SK-N-SH (cell line): ENCODE measurements around the gene RGS14. TPM values are rescaled to one million over a fixed set of nuclear protein-coding genes. Genes with fewer than 3 reads are reported as not detected.

Source experiments
- CTCF ChIA-PET: fragments of 300-600, 350-600 bp; formaldehyde crosslinking; extraction: SDS; loops from one replicate; lab custom pipeline; 2021; lab: Yijun Ruan, JAX
- POLR2A ChIA-PET: fragments of 350-600 bp; sonication (Branson Sonifier 250); formaldehyde crosslinking; extraction: SDS; loops from one replicate; lab custom pipeline; 2020; ENCODE audit warnings: antibody characterized with exemption, inconsistent platforms; lab: Yijun Ruan, JAX
- DNase-seq: peaks from one replicate; pipeline ENCODE4 v3.0.0; 2012
- H2AFZ ChIP-seq: fragments of 200-600 bp; sonication (generic); 2 replicates; pipeline ENCODE4 v1.8.1; 2016; ENCODE audit warnings: antibody characterized with exemption, mild to moderate bottlenecking, low read depth
- H3F3A ChIP-seq: fragments of 200-600 bp; sonication (generic); replicated peaks from 2 replicates; pipeline ENCODE3; 2016; ENCODE audit warnings: antibody characterized with exemption, mild to moderate bottlenecking; ENCODE audit not compliant: insufficient read depth
- H3K27ac ChIP-seq, 2 experiments: fragments of 200-500 bp in 1 of 2; fragments of 200-600 bp in 1 of 2; sonication (Bioruptor generic) in 1 of 2; sonication (generic), shearing (Covaris generic) in 1 of 2; 2 replicates each; pipeline versions ENCODE4 v1.5.1 to v1.6.1; 2014 to 2016; ENCODE audit warnings: low read depth in 2 of 2, inconsistent platforms in 1 of 2, low read length in 1 of 2, mild to moderate bottlenecking in 1 of 2, mixed read lengths in 1 of 2
- H3K27me3 ChIP-seq: fragments of 200-600 bp; sonication (generic), shearing (Covaris generic); 2 replicates; pipeline ENCODE4 v1.6.1; 2016; ENCODE audit warnings: mixed run types; ENCODE audit not compliant: insufficient read depth
- H3K36me3 ChIP-seq, 2 experiments: fragments of 200-500 bp in 1 of 2; fragments of 200-600 bp in 1 of 2; sonication (Bioruptor generic) in 1 of 2; sonication (generic) in 1 of 2; replicated peaks in 1 of 2; 2 replicates each; pipeline versions ENCODE3 to v1.5.1; 2014 to 2016; ENCODE audit warnings: low read length in 1 of 2, mild to moderate bottlenecking in 1 of 2; ENCODE audit not compliant: insufficient read depth in 2 of 2, control insufficient read depth in 1 of 2
- H3K4me1 ChIP-seq, 2 experiments: fragments of 200-500 bp in 1 of 2; fragments of 200-600 bp in 1 of 2; sonication (Bioruptor generic) in 1 of 2; sonication (generic), shearing (Covaris generic) in 1 of 2; 2 replicates each; pipeline versions ENCODE4 v1.5.1 to v1.6.1; 2014 to 2016; ENCODE audit warnings: low read depth in 1 of 2, low read length in 1 of 2, mixed run types in 1 of 2; ENCODE audit not compliant: insufficient read depth in 2 of 2, control insufficient read depth in 1 of 2
- H3K4me2 ChIP-seq: fragments of 200-600 bp; sonication (generic), shearing (Covaris generic); 2 replicates; pipeline ENCODE4 v1.6.1; 2017; ENCODE audit warnings: mixed run types
- H3K4me3 ChIP-seq, 2 experiments: fragments of 200-500 bp in 1 of 2; fragments of 200-600 bp in 1 of 2; sonication (Bioruptor generic) in 1 of 2; sonication (generic), shearing (Covaris generic) in 1 of 2; 2 replicates each; pipeline versions ENCODE4 v1.5.1 to v1.8.1; 2014 to 2016; ENCODE audit warnings: low read depth in 2 of 2, inconsistent platforms in 1 of 2, low read length in 1 of 2, mild to moderate bottlenecking in 1 of 2, mixed read lengths in 1 of 2, moderate library complexity in 1 of 2
- H3K79me2 ChIP-seq: fragments of 200-600 bp; sonication (generic); 2 replicates; pipeline ENCODE4 v1.8.1; 2017; ENCODE audit warnings: mild to moderate bottlenecking; ENCODE audit not compliant: insufficient read depth
- H3K9ac ChIP-seq: fragments of 200-600 bp; sonication (generic); 2 replicates; pipeline ENCODE4 v1.6.1; 2017; ENCODE audit warnings: mixed run types
- H3K9me2 ChIP-seq: fragments of 200-600 bp; sonication (generic); 2 replicates; pipeline ENCODE4 v1.6.1; 2017; ENCODE audit warnings: mixed run types
- H3K9me3 ChIP-seq: fragments of 200-600 bp; sonication (generic); 2 replicates; pipeline ENCODE4 v1.6.1; 2017; ENCODE audit warnings: mixed run types, mild to moderate bottlenecking, moderate library complexity
- H4K20me1 ChIP-seq: fragments of 200-600 bp; sonication (generic); 2 replicates; pipeline ENCODE4 v1.6.1; 2017; ENCODE audit warnings: mild to moderate bottlenecking, mixed run types; ENCODE audit not compliant: insufficient read depth
- CHD2 ChIP-seq: fragments of 150-350 bp; IDR thresholded peaks from 2 replicates; pipeline ENCODE4 v1.6.1; 2018; ENCODE audit warnings: low read length; ENCODE audit not compliant: partially characterized antibody
- EP300 ChIP-seq, 2 experiments: IDR thresholded peaks; 2 replicates each; pipeline versions ENCODE4 v1.4.0 to v1.6.1; 2012; ENCODE audit warnings: borderline replicate concordance in 1 of 2, low read depth in 1 of 2, low read length in 1 of 2
- EZH2phosphoT487 ChIP-seq: fragments of 200-600 bp; sonication (generic); IDR thresholded peaks from 2 replicates; pipeline ENCODE4 v1.6.1; 2017; ENCODE audit warnings: low read depth, mixed run types, mild to moderate bottlenecking, antibody characterized with exemption, moderate library complexity, borderline replicate concordance
- FOXJ3 ChIP-seq: sonication (generic); formaldehyde crosslinking; IDR thresholded peaks from 2 replicates; pipeline ENCODE4 v1.5.1; 2020; ENCODE audit warnings: mild to moderate bottlenecking, missing genetic modification reagents
- FOXM1 ChIP-seq: IDR thresholded peaks from 2 replicates; pipeline ENCODE4 v1.4.0; 2012; ENCODE audit warnings: low read depth, mild to moderate bottlenecking
- GATA2 ChIP-seq: sonication (generic); formaldehyde crosslinking; IDR thresholded peaks from 2 replicates; pipeline ENCODE4 v1.5.0; 2020; ENCODE audit warnings: mild to moderate bottlenecking, missing genetic modification reagents
- JUND ChIP-seq: IDR thresholded peaks from 2 replicates; pipeline ENCODE4 v1.4.0; 2012
- MAX ChIP-seq: IDR thresholded peaks from 2 replicates; pipeline ENCODE4 v1.4.0; 2012; ENCODE audit warnings: low read depth
- MEF2A ChIP-seq: IDR thresholded peaks from 2 replicates; pipeline ENCODE4 v1.4.0; 2012; ENCODE audit warnings: low read depth, borderline replicate concordance
- MXI1 ChIP-seq: IDR thresholded peaks from 2 replicates; pipeline ENCODE4 v1.6.1; 2012; ENCODE audit warnings: mild to moderate bottlenecking, low read depth, low read length, improper control_type of control experiment
- NFIC ChIP-seq: IDR thresholded peaks from 2 replicates; pipeline ENCODE4 v1.4.0; 2012; ENCODE audit warnings: borderline replicate concordance
- NRF1 ChIP-seq: IDR thresholded peaks from 2 replicates; pipeline ENCODE4 v1.6.1; 2012; ENCODE audit warnings: low read depth, mild to moderate bottlenecking, low read length
- RAD21 ChIP-seq: IDR thresholded peaks from 2 replicates; pipeline ENCODE4 v1.6.1; 2012; ENCODE audit warnings: mild to moderate bottlenecking, low read length
- RCOR1 ChIP-seq: fragments of 150-350 bp; IDR thresholded peaks from 2 replicates; pipeline ENCODE4 v1.6.1; 2017; ENCODE audit warnings: antibody characterized with exemption, low read length
- RFX5 ChIP-seq: IDR thresholded peaks from 2 replicates; pipeline ENCODE4 v1.6.1; 2012; ENCODE audit warnings: mild to moderate bottlenecking, improper control_type of control experiment, low read length
- TCF12 ChIP-seq: IDR thresholded peaks from 2 replicates; pipeline ENCODE4 v1.4.0; 2012
- TEAD4 ChIP-seq: IDR thresholded peaks from 2 replicates; pipeline ENCODE4 v1.4.0; 2012; ENCODE audit warnings: mild to moderate bottlenecking, borderline replicate concordance; ENCODE audit not compliant: insufficient read depth
- USF1 ChIP-seq: IDR thresholded peaks from 2 replicates; pipeline ENCODE4 v1.4.0; 2012; ENCODE audit warnings: low read depth, borderline replicate concordance
- USF2 ChIP-seq: fragments of 150-350 bp; IDR thresholded peaks from 2 replicates; pipeline ENCODE4 v1.6.1; 2017; ENCODE audit warnings: antibody characterized with exemption, low read length, low read depth, borderline replicate concordance
- YY1 ChIP-seq: IDR thresholded peaks from 2 replicates; pipeline ENCODE4 v1.4.0; 2012; ENCODE audit warnings: low read depth, mild to moderate bottlenecking
- WGBS: methylation state at CpG from one replicate; pipeline ENCODE4 v1.1.6; 2017; ENCODE audit warnings: low lambda C conversion rate; 5-methylcytosine and 5-hydroxymethylcytosine counted together
- polyA plus RNA-seq, 3 experiments: library from polyadenylated mRNA; depleted of rRNA; stranded (reverse); fragments of >200 nt; gene quantifications; 2 replicates each; pipeline ENCODE4 v1.2.3, GENCODE V29; 2012
- TF ChIP-seq, protein P1 (sequence below): IDR thresholded peaks from 2 replicates; pipeline ENCODE4; 2012

Gene RGS14
- polyA plus RNA-seq, 1 of the 3 experiments (the other 2 are of a cell fraction): 26.5 TPM

GRCh38 chr5:177358370-177358819, 671 bp downstream of the RGS14 start:
- 58% methylated on average over 4 of the region's 5 CpGs for WGBS
- CTCF ChIA-PET: interaction anchor here (0.7 to 1.4 kb wide), 3 partner anchors 11 to 45 kb away, joined by 3 to 4 read pairs (median 3); no protein-coding TSS in a partner anchor
- no peaks in the 10 kb centered on the region for H3K79me2 ChIP-seq

GRCh38 chr5:177359451-177359851, 1.7 kb downstream of the RGS14 start:
- 87% methylated on average over 6 of the region's 6 CpGs for WGBS
- H3K4me1 ChIP-seq: peaks cover 4 to 15% of the 10 kb centered on the region in 2 experiments; a peak in 2 of 4 replicates
- H3K36me3 ChIP-seq: no peaks in the 10 kb centered on the region
- no peaks in the 10 kb centered on the region for H4K20me1 ChIP-seq
- no peaks in the 10 kb centered on the region for H3F3A ChIP-seq
- no peaks in the 10 kb centered on the region for H3K9me2 ChIP-seq
- no peak overlapping the region for H3K4me2 ChIP-seq
- no peak for DNase-seq
- H3K9me3 ChIP-seq: no peaks in the 10 kb centered on the region
- H3K4me3 ChIP-seq: no peak overlapping the region
- no peaks in the 10 kb centered on the region for H3K27me3 ChIP-seq
- H3K9ac ChIP-seq: no peak overlapping the region
- H3K27ac ChIP-seq: no peak overlapping the region
- no peaks in the 10 kb centered on the region for H3K79me2 ChIP-seq
- no peak for TF ChIP-seq NRF1
- TF ChIP-seq USF2: no peak
- TF ChIP-seq MAX: no peak
- TF ChIP-seq FOXM1: no peak
- TF ChIP-seq MEF2A: no peak
- TF ChIP-seq JUND: no peak
- TF ChIP-seq TCF12: no peak
- no peak for TF ChIP-seq TEAD4
- no peak for TF ChIP-seq RAD21
- TF ChIP-seq USF1: no peak
- TF ChIP-seq FOXJ3 (CRISPR knock-in tag): no peak
- TF ChIP-seq EP300 (IDR thresholded peaks at IDR 0.05; ENCODE audit: borderline replicate concordance in 1 of 2, low read depth in 1 of 2, low read length in 1 of 2): no peak
- no peak for TF ChIP-seq YY1
- TF ChIP-seq NFIC: no peak
- TF ChIP-seq RCOR1: no peak
- TF ChIP-seq RFX5: no peak
- TF ChIP-seq, protein P1, sequence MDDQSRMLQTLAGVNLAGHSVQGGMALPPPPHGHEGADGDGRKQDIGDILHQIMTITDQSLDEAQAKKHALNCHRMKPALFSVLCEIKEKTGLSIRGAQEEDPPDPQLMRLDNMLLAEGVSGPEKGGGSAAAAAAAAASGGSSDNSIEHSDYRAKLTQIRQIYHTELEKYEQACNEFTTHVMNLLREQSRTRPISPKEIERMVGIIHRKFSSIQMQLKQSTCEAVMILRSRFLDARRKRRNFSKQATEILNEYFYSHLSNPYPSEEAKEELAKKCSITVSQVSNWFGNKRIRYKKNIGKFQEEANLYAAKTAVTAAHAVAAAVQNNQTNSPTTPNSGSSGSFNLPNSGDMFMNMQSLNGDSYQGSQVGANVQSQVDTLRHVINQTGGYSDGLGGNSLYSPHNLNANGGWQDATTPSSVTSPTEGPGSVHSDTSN: no peak
- no peak for TF ChIP-seq MXI1
- no peak for TF ChIP-seq EZH2phosphoT487
- TF ChIP-seq GATA2 (CRISPR knock-in tag): no peak
- ChIA-PET POLR2A (no interaction called here), CTCF (interaction anchor here (1.2 to 1.7 kb wide), 2 partner anchors 10 to 98 kb away, joined by 3 to 4 read pairs; no protein-coding TSS in a partner anchor)
- no peak overlapping the region for H2AFZ ChIP-seq

More at GRCh38 chr5:177358370-177358819, 671 bp downstream of the RGS14 start:
- H3K27ac ChIP-seq: no peak overlapping the region
- peaks cover 0 to 11% of the 10 kb centered on the region in 2 experiments; a peak in 1 of 4 replicates for H3K4me1 ChIP-seq
- H3K27me3 ChIP-seq: no peaks in the 10 kb centered on the region
- no peak for TF ChIP-seq CHD2
- DNase-seq: no peak
- H3K4me2 ChIP-seq: peak overlapping the region; percentile 67; the same call in 1 of the 2 replicates
- 0 out of 2 replicates have a peak overlapping the region, but pooled peaks have one; percentile 51 for H2AFZ ChIP-seq
- H3K4me3 ChIP-seq: no peak overlapping the region
- no peaks in the 10 kb centered on the region for H3K9me2 ChIP-seq
- no peaks in the 10 kb centered on the region for H3K9me3 ChIP-seq
- H3F3A ChIP-seq: no peaks in the 10 kb centered on the region
- H3K9ac ChIP-seq: no peak overlapping the region
- H3K36me3 ChIP-seq: no peaks in the 10 kb centered on the region
- H4K20me1 ChIP-seq: no peaks in the 10 kb centered on the region
- POLR2A ChIA-PET: interaction anchor here (0.8 kb wide), 1 partner anchor 28 kb away, joined by 3 read pairs; no protein-coding TSS in a partner anchor
